ENCODE measurements around the gene ATP10A. TPM values are rescaled to one million over a fixed set of nuclear protein-coding genes. Genes with fewer than 3 reads are reported as not detected.

Gene ATP10A
- polyA plus RNA-seq, 3 donors, result 0.71 to 3.9 (median 0.92) TPM

DNA sequence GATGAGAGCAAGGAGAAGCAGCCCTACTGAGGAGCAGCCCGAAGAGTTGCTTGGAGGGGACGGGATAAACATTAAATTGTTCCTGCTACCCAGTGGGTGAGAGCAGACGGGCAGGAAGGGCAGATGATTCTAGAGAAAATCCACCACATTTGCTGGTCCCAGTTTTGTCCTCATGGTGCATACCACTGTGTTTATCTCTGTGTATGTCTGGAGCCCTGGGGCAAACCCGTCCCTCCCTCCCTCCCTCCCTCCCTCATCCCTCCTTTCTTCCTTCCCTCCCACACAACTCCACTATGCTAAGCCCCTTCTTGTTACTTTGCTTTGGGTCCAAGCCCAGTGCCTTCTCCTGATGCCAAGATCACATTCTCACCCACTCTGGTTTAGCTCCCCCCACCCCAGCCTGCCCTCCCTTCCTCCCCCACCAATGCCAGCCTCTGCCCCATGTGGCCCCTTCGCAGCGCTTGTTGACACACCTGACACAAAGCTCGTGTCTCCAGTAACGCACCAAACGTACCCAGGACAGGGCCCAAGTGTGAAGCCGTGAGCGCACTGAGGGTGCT lies 194.8 kb downstream of the ATP10A start:
- H3K27ac ChIP-seq (ENCODE audit: low read depth in 1 of 2, low read length in 2 of 2), result no peak overlapping the region
- no peaks in the 10 kb centered on the region for H3K79me2 ChIP-seq (ENCODE audit: insufficient read depth, low read length)
- no peak for DNase-seq
- H3K4me2 ChIP-seq (replicated peaks; ENCODE audit: extremely low read depth, low read length, poor library complexity, severe bottlenecking), result no peak overlapping the region
- H3K36me3 ChIP-seq (replicated peaks in 1 of 2; ENCODE audit: control insufficient read depth in 1 of 2, insufficient read depth in 2 of 2, low read length in 2 of 2), result no peaks in the 10 kb centered on the region
- intact Hi-C loops (cut with micrococcal nuclease), result no loop called here
- no peak overlapping the region for H2AFZ ChIP-seq (ENCODE audit: insufficient read depth, low read depth, low read length, poor library complexity, severe bottlenecking)
- peaks cover 11 to 27% of the 10 kb centered on the region in 2 donors for H3K27me3 ChIP-seq (ENCODE audit: control insufficient read depth in 2 of 2, insufficient read depth in 2 of 2, low read length in 2 of 2)
- Mint-ChIP-seq H3K36me3 (no peaks in the 10 kb centered on the region), H3K9me3 (peaks cover 0 to 2% (median 0%) of the 10 kb centered on the region in 7 donors), H3K27ac (no peak overlapping the region), H3K4me1 (peaks cover 2% of the 10 kb centered on the region), H3K27me3 (ENCODE audit: low read depth in 3 of 3) (peaks cover 18 to 37% (median 33%) of the 10 kb centered on the region in 3 donors), H3K4me3 (no peak overlapping the region)
- WGBS (ENCODE audit: insufficient coverage), result 91% methylated on average over 7 of the region's 11 CpGs
- TF ChIP-seq, protein P1, sequence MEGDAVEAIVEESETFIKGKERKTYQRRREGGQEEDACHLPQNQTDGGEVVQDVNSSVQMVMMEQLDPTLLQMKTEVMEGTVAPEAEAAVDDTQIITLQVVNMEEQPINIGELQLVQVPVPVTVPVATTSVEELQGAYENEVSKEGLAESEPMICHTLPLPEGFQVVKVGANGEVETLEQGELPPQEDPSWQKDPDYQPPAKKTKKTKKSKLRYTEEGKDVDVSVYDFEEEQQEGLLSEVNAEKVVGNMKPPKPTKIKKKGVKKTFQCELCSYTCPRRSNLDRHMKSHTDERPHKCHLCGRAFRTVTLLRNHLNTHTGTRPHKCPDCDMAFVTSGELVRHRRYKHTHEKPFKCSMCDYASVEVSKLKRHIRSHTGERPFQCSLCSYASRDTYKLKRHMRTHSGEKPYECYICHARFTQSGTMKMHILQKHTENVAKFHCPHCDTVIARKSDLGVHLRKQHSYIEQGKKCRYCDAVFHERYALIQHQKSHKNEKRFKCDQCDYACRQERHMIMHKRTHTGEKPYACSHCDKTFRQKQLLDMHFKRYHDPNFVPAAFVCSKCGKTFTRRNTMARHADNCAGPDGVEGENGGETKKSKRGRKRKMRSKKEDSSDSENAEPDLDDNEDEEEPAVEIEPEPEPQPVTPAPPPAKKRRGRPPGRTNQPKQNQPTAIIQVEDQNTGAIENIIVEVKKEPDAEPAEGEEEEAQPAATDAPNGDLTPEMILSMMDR (IDR thresholded peaks at IDR 0.05), result no peak
- no peak overlapping the region for H3K4me3 ChIP-seq (replicated peaks in 1 of 3; ENCODE audit: low read depth in 2 of 3, low read length in 3 of 3)
- H4K20me1 ChIP-seq (ENCODE audit: insufficient read depth, low read length), result no peaks in the 10 kb centered on the region
- H3K9me3 ChIP-seq (replicated peaks in 1 of 2; ENCODE audit: control insufficient read depth in 1 of 2, insufficient read depth in 1 of 2, low read length in 2 of 2), result no peaks in the 10 kb centered on the region
- no peaks in the 10 kb centered on the region for H3K4me1 ChIP-seq (ENCODE audit: control insufficient read depth in 1 of 2, insufficient read depth in 2 of 2, low read length in 2 of 2)
- no peak overlapping the region for H3K9ac ChIP-seq (ENCODE audit: insufficient read depth, low read length, poor library complexity, severe bottlenecking)

DNA sequence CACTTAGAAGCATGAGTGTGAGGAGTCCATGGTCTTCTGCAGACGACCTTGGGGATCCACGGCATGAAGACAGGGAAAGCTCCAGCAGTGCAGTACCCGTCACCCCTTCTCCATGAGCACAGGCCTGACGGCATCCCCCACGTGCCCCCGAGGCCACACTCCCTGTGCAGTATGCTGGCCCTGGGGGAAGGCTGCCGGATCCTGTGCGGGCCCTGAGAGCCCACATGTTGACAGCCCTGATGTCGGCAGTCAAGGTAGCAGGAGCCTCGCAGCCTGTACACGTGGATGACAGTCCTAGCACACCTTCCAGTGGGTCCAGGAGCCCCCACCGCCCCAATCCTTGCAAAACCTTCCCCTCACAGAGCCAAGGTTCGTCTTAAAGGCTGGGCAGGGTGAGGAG lies 195.3 kb downstream of the ATP10A start:
- 88% methylated on average over 8 of the region's 13 CpGs for WGBS (ENCODE audit: insufficient coverage)
- Histone ChIP-seq H3K79me2 (ENCODE audit: insufficient read depth, low read length) (no peaks in the 10 kb centered on the region), H4K20me1 (ENCODE audit: insufficient read depth, low read length) (no peaks in the 10 kb centered on the region), H2AFZ (ENCODE audit: insufficient read depth, low read depth, low read length, poor library complexity, severe bottlenecking) (no peak overlapping the region), H3K9ac (ENCODE audit: insufficient read depth, low read length, poor library complexity, severe bottlenecking) (no peak overlapping the region), H3K4me2 (replicated peaks; ENCODE audit: extremely low read depth, low read length, poor library complexity, severe bottlenecking) (no peak overlapping the region), H3K36me3 (replicated peaks in 1 of 2; ENCODE audit: control insufficient read depth in 1 of 2, insufficient read depth in 2 of 2, low read length in 2 of 2) (no peaks in the 10 kb centered on the region), H3K4me1 (ENCODE audit: control insufficient read depth in 1 of 2, insufficient read depth in 2 of 2, low read length in 2 of 2) (no peaks in the 10 kb centered on the region), H3K27ac (ENCODE audit: low read depth in 1 of 2, low read length in 2 of 2) (no peak overlapping the region), H3K27me3 (ENCODE audit: control insufficient read depth in 2 of 2, insufficient read depth in 2 of 2, low read length in 2 of 2) (peaks cover 11 to 27% of the 10 kb centered on the region in 2 donors), H3K4me3 (replicated peaks in 1 of 3; ENCODE audit: low read depth in 2 of 3, low read length in 3 of 3) (no peak overlapping the region), H3K9me3 (replicated peaks in 1 of 2; ENCODE audit: control insufficient read depth in 1 of 2, insufficient read depth in 1 of 2, low read length in 2 of 2) (no peaks in the 10 kb centered on the region)
- H3K9me3 Mint-ChIP-seq, result peaks cover 0 to 2% (median 0%) of the 10 kb centered on the region in 7 donors
- no peak overlapping the region for H3K27ac Mint-ChIP-seq
- intact Hi-C loops (cut with micrococcal nuclease), result no loop called here
- peaks cover 2% of the 10 kb centered on the region for H3K4me1 Mint-ChIP-seq
- no peak overlapping the region for H3K4me3 Mint-ChIP-seq
- TF ChIP-seq, protein P1 (IDR thresholded peaks at IDR 0.05), result no peak
- H3K27me3 Mint-ChIP-seq (ENCODE audit: low read depth in 3 of 3), result peaks cover 18 to 37% (median 33%) of the 10 kb centered on the region in 3 donors
- no peaks in the 10 kb centered on the region for H3K36me3 Mint-ChIP-seq
- DNase-seq, result no peak

Measured in CD14-positive monocyte (primary cell).